HepG2 (cell line): Measurements from ENCODE around the gene SPOP. TPM values are rescaled to one million over a fixed set of nuclear protein-coding genes. Genes with fewer than 3 reads are reported as not detected.

Source experiments
- AHDC1 ChIP-seq: sonication (generic); formaldehyde crosslinking; IDR thresholded peaks from 2 replicates; pipeline ENCODE4 v1.5.1; 2020; ENCODE audit warnings: mild to moderate bottlenecking, missing genetic modification reagents, borderline replicate concordance
- BRD4 ChIP-seq: sonication (generic); formaldehyde crosslinking; IDR thresholded peaks from 2 replicates; pipeline ENCODE4 v1.4.0; 2020; ENCODE audit warnings: missing genetic modification reagents
- CBX2 ChIP-seq, 2 experiments: fragments of 200-600 bp in 1 of 2; sonication (generic); formaldehyde crosslinking in 1 of 2; IDR thresholded peaks; 2 replicates each; pipeline versions ENCODE4 v1.7.0 to v1.8.1; 2018 to 2022; ENCODE audit warnings: low read depth in 2 of 2, low read length in 1 of 2, mild to moderate bottlenecking in 1 of 2, missing genetic modification reagents in 1 of 2
- DMTF1 ChIP-seq: sonication (generic); formaldehyde crosslinking; IDR thresholded peaks from 2 replicates; pipeline ENCODE4 v1.4.0; 2020; ENCODE audit warnings: mild to moderate bottlenecking, missing genetic modification reagents
- ETV6 ChIP-seq: sonication (generic); formaldehyde crosslinking; conservative IDR thresholded peaks from 2 replicates; pipeline ENCODE4 v1.4.0; 2020; ENCODE audit warnings: missing genetic modification reagents
- GATAD2A ChIP-seq: IDR thresholded peaks from 2 replicates; pipeline ENCODE4 v1.6.1; 2016
- JUN ChIP-seq: sonication (generic); formaldehyde crosslinking; IDR thresholded peaks from 2 replicates; pipeline ENCODE4 v1.4.0; 2020; ENCODE audit warnings: mild to moderate bottlenecking, missing genetic modification reagents
- PATZ1 ChIP-seq: sonication (generic); formaldehyde crosslinking; IDR thresholded peaks from 2 replicates; pipeline ENCODE4 v1.4.0; 2020; ENCODE audit warnings: missing genetic modification reagents
- ZBTB4 ChIP-seq: sonication (generic); formaldehyde crosslinking; IDR thresholded peaks from 2 replicates; pipeline ENCODE4 v1.4.0; 2020; ENCODE audit warnings: missing genetic modification reagents, mild to moderate bottlenecking, borderline replicate concordance
- ZNF143 ChIP-seq: sonication (generic); formaldehyde crosslinking; IDR thresholded peaks from 2 replicates; pipeline ENCODE4 v1.4.0; 2020; ENCODE audit warnings: missing genetic modification reagents
- ZNF230 ChIP-seq: sonication (generic); formaldehyde crosslinking; IDR thresholded peaks from 2 replicates; pipeline ENCODE4 v1.4.0; 2020; ENCODE audit warnings: mild to moderate bottlenecking, missing genetic modification reagents
- ZNF350 ChIP-seq: sonication (generic); formaldehyde crosslinking; IDR thresholded peaks from 2 replicates; pipeline ENCODE4 v1.4.0; 2020; ENCODE audit warnings: mild to moderate bottlenecking, low read depth, missing genetic modification reagents, borderline replicate concordance
- ZNF558 ChIP-seq: sonication (generic); formaldehyde crosslinking; IDR thresholded peaks from 2 replicates; pipeline ENCODE4 v1.9.0; 2022; ENCODE audit warnings: mild to moderate bottlenecking, missing genetic modification reagents, borderline replicate concordance
- ZNF598 ChIP-seq: sonication (generic); formaldehyde crosslinking; IDR thresholded peaks from 2 replicates; pipeline ENCODE4 v1.5.1; 2020; ENCODE audit warnings: mild to moderate bottlenecking, missing genetic modification reagents, borderline replicate concordance
- polyA plus RNA-seq, 8 experiments: library from polyadenylated mRNA; depleted of rRNA in 3 of 8; stranded (reverse) in 7 of 8; unstranded in 1 of 8; fragments of >200 nt; fragmentation: Illumina TruSeq in 4 of 8; extraction: Trizol in 4 of 8; gene quantifications; 2 replicates each; pipeline versions ENCODE4 v1.2.1 to v1.2.3, GENCODE V29; 2011 to 2016; ENCODE audit warnings: low read depth in 4 of 8, missing spikeins in 1 of 8, mixed read lengths in 1 of 8; ENCODE audit not compliant: insufficient read depth in 1 of 8
- total RNA-seq, 5 experiments: library from RNA; depleted of rRNA; stranded (reverse); fragments of >200 nt; fragmentation: Illumina TruSeq; extraction: Trizol; gene quantifications; 2 replicates each; pipeline ENCODE4 v1.2.3, GENCODE V29; 2016; ENCODE audit warnings: low read depth in 1 of 5

Gene SPOP
- total and polyA plus RNA-seq, 2 of the 13 experiments (the other 11 are each of a cell fraction or from before 2014, with no cell fraction given), result 52.8 to 60.8 TPM

- TF ChIP-seq ZBTB4 (0 out of 2 replicates have a peak, but pooled peaks have one; percentile 21), ETV6 (CRISPR knock-in tag) (0 out of 2 replicates have a peak, but pooled peaks have one; percentile 38), BRD4 (CRISPR knock-in tag) (0 out of 2 replicates have a peak, but pooled peaks have one; percentile 11), GATAD2A (CRISPR knock-in tag) (no peak), PATZ1 (CRISPR knock-in tag) (no peak), ZNF230 (peak; percentile 83; the same call in 1 of the 2 replicates), AHDC1 (CRISPR knock-in tag) (0 out of 2 replicates have a peak, but pooled peaks have one; percentile 18), CBX2 (IDR thresholded peaks at IDR 0.05; ENCODE audit: low read depth, low read length) (no peak), CBX2 (CRISPR knock-in tag; IDR thresholded peaks at IDR 0.05; ENCODE audit: low read depth) (no peak), ZNF558 (CRISPR knock-in tag) (0 out of 2 replicates have a peak, but pooled peaks have one; percentile 2), ZNF350 (no peak; the same call in 1 of the 2 replicates), DMTF1 (CRISPR knock-in tag) (peak; percentile 88; the same call in 1 of the 2 replicates), ZNF598 (CRISPR knock-in tag) (no peak), ZNF143 (CRISPR knock-in tag) (no peak), JUN (peak; percentile 24; the same call in 1 of the 2 replicates)
These were observed 30.8 kb upstream of the SPOP start (continued) for GRCh38 chr17:49708515-49709183.
